Endodermal cell (in vitro differentiated cells): ENCODE measurements around the gene LRRC75B. TPM values are rescaled to one million over a fixed set of nuclear protein-coding genes. Genes with fewer than 3 reads are reported as not detected.

Source experiments
- DNase-seq: peaks from one replicate; pipeline ENCODE4 v3.0.0-alpha.2; 2017
- H3K27ac ChIP-seq: 2 replicates; pipeline ENCODE4 v1.5.1; 2013; ENCODE audit warnings: mild to moderate bottlenecking, low read depth, low read length, moderate library complexity
- H3K27me3 ChIP-seq: 2 replicates; pipeline ENCODE4 v1.6.1; 2013; ENCODE audit warnings: mild to moderate bottlenecking, low read length, moderate library complexity; ENCODE audit not compliant: insufficient read depth, control insufficient read depth, poor library complexity, severe bottlenecking
- H3K36me3 ChIP-seq: 2 replicates; pipeline ENCODE4 v1.7.0; 2013; ENCODE audit warnings: mild to moderate bottlenecking, low read length, moderate library complexity; ENCODE audit not compliant: control insufficient read depth, insufficient read depth
- H3K4me1 ChIP-seq: one replicate; pipeline ENCODE4 v1.7.0; 2013; ENCODE audit warnings: low read length; ENCODE audit not compliant: control insufficient read depth, insufficient read depth
- H3K4me3 ChIP-seq: 2 replicates; pipeline ENCODE4 v1.5.1; 2013; ENCODE audit warnings: mild to moderate bottlenecking, low read length, moderate library complexity
- H3K9ac ChIP-seq: 2 replicates; pipeline ENCODE4 v1.6.1; 2013; ENCODE audit warnings: mild to moderate bottlenecking, low read length, moderate library complexity; ENCODE audit not compliant: poor library complexity, severe bottlenecking; ENCODE audit errors: extremely low read depth
- H3K9me3 ChIP-seq: 2 replicates; pipeline ENCODE4 v1.6.1; 2013; ENCODE audit warnings: mild to moderate bottlenecking, low read length, moderate library complexity; ENCODE audit not compliant: control insufficient read depth
- H3K27ac Mint-ChIP-seq: 2 replicates; pipeline ENCODE4 v1.8.0; 2020; ENCODE audit warnings: mixed read lengths
- H3K27me3 Mint-ChIP-seq: 2 replicates; pipeline ENCODE4 v1.8.0; 2021; ENCODE audit warnings: mild to moderate bottlenecking, mixed read lengths; ENCODE audit not compliant: insufficient read depth
- H3K36me3 Mint-ChIP-seq: 2 replicates; pipeline ENCODE4 v1.8.0; 2020; ENCODE audit warnings: low read depth, mixed read lengths
- H3K4me1 Mint-ChIP-seq: 2 replicates; pipeline ENCODE4 v1.8.0; 2020; ENCODE audit warnings: mixed read lengths
- H3K4me3 Mint-ChIP-seq: 2 replicates; pipeline ENCODE4 v1.8.0; 2020; ENCODE audit warnings: mild to moderate bottlenecking, moderate library complexity, mixed read lengths
- H3K9me3 Mint-ChIP-seq: 2 replicates; pipeline ENCODE4 v1.8.0; 2020; ENCODE audit warnings: mild to moderate bottlenecking, mixed read lengths
- WGBS, 2 experiments: methylation state at CpG; one replicate each; pipeline versions ENCODE4 v1.1.5 to v1.1.7; 2013; ENCODE audit warnings: missing lambda C conversion rate in 2 of 2, mixed read lengths in 1 of 2; ENCODE audit not compliant: insufficient coverage in 1 of 2, insufficient read length in 1 of 2; 5-methylcytosine and 5-hydroxymethylcytosine counted together
- total RNA-seq, 2 donors: library from RNA; stranded (reverse); fragmentation: NEBNext Ultra II Directional in 1 of 2; extraction: Animal tissue kit (Norgen Biotek cat#: 25700) in 1 of 2; gene quantifications; 2 replicates in 1 of 2; 3 replicates in 1 of 2; pipeline ENCODE4 v1.2.1, GENCODE V29; 2021
- TF ChIP-seq, protein P1 (sequence below): fragments of 200-600 bp; sonication (generic); conservative IDR thresholded peaks from 2 replicates; pipeline ENCODE4 v1.5.0; 2021; ENCODE audit warnings: antibody characterized with exemption, mild to moderate bottlenecking

The LRRC75B gene
- total RNA-seq, 2 donors from 2014 or later: 27.4 to 31.2 TPM

DNA sequence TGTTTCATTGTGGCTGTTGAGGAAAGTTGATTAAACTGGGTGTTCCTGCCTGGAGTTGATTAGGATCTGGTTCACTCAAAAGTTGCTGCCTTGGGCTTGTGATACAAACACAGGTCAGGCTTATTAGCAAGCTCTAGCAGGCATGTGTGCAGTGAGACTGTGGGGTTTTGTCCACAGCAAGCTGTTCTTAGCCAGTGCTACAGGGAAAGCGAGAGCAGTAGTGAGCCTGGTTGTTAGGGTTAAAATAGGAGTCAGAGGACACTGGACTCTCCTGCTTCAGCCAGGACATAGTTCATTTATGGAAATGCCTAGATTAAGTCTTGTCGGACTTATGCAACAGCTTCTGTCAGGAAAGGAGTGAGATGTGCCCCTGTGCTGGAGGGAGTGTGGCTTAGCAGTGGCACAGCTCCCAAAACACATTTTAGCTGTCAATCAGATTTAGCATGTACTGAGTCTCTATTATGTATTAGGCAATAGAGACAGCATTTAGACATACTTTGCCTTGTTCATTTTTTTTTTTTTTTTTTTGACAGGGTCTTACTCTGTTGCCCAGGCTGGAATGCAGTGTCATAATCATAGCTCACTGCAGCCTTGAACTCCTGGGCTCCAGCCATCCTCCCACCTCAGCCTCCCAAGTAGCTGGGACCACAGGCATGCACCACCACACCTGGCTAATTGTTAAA, 28.4 kb downstream of the LRRC75B start:
- TF ChIP-seq, protein P1, sequence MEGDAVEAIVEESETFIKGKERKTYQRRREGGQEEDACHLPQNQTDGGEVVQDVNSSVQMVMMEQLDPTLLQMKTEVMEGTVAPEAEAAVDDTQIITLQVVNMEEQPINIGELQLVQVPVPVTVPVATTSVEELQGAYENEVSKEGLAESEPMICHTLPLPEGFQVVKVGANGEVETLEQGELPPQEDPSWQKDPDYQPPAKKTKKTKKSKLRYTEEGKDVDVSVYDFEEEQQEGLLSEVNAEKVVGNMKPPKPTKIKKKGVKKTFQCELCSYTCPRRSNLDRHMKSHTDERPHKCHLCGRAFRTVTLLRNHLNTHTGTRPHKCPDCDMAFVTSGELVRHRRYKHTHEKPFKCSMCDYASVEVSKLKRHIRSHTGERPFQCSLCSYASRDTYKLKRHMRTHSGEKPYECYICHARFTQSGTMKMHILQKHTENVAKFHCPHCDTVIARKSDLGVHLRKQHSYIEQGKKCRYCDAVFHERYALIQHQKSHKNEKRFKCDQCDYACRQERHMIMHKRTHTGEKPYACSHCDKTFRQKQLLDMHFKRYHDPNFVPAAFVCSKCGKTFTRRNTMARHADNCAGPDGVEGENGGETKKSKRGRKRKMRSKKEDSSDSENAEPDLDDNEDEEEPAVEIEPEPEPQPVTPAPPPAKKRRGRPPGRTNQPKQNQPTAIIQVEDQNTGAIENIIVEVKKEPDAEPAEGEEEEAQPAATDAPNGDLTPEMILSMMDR: no peak
- H3K9me3 ChIP-seq: no peaks in the 10 kb centered on the region
- H3K36me3 ChIP-seq: peaks cover 78% of the 10 kb centered on the region
- no peaks in the 10 kb centered on the region for H3K27me3 Mint-ChIP-seq
- H3K4me3 Mint-ChIP-seq: no peak overlapping the region
- WGBS, 2 experiments: 91 to 94% methylated on average over 2 of the region's 2 CpGs
- no peak overlapping the region for H3K9ac ChIP-seq
- no peak for DNase-seq
- H3K4me1 ChIP-seq: no peaks in the 10 kb centered on the region
- no peak overlapping the region for H3K27ac ChIP-seq
- no peaks in the 10 kb centered on the region for H3K4me1 Mint-ChIP-seq
- peak overlapping the region; percentile 18 for H3K27ac Mint-ChIP-seq
- no peak overlapping the region for H3K4me3 ChIP-seq
- peaks cover 47% of the 10 kb centered on the region for H3K36me3 Mint-ChIP-seq
- no peaks in the 10 kb centered on the region for H3K9me3 Mint-ChIP-seq
- H3K27me3 ChIP-seq: no peaks in the 10 kb centered on the region

DNA sequence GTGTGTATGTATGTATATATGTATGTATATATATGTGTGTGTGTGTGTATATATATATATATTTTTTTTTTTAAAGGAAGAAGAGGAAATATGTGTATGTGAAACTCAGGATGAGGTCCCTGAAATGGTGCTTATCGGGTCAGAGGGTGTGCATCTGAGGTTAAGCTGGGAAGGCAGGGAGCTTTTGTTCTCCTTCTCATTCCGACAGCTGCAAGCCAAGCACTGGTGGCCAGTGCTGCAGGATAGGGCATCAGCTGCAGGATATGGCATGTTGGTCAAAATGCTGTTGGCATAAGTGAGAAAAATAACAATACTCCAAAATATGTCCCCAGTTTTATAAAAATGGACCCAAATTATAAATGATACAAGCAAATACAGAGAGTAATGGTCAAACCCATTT, 29.6 kb downstream of the LRRC75B start:
- no peak overlapping the region for H3K27ac ChIP-seq
- 100% methylated on average over 2 of the region's 2 CpGs for WGBS, 2 experiments
- no peaks in the 10 kb centered on the region for H3K9me3 ChIP-seq
- Mint-ChIP-seq H3K4me3 (no peak overlapping the region), H3K9me3 (no peaks in the 10 kb centered on the region), H3K27me3 (no peaks in the 10 kb centered on the region), H3K4me1 (no peaks in the 10 kb centered on the region), H3K27ac (no peak overlapping the region), H3K36me3 (peaks cover 47% of the 10 kb centered on the region)
- no peaks in the 10 kb centered on the region for H3K4me1 ChIP-seq
- H3K36me3 ChIP-seq: peaks cover 83% of the 10 kb centered on the region
- no peak overlapping the region for H3K4me3 ChIP-seq
- H3K27me3 ChIP-seq: no peaks in the 10 kb centered on the region
- TF ChIP-seq, protein P1: no peak
- no peak for DNase-seq
- no peak overlapping the region for H3K9ac ChIP-seq

DNA sequence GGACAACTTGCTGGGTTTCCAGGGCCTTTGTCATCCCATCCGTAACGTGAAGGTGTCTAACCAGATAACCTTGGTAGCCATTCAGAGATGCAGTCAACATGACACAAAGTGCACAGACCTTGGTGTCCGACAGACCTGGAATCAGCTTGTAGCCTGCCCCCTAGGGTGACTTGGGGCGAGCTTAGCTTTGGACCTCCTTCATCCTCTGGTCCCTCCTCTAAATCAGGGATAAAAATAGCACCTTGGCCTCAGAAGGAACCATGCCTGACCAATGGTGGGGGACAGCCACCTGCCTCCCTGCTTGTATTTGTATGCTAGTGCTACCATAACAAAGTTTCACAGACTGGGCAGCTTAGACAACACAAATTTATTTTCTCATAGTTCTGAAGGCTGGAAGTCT, 33.4 kb downstream of the LRRC75B start:
- 83 to 90% methylated on average over 4 of the region's 4 CpGs for WGBS, 2 experiments
- no peak overlapping the region for H3K27ac ChIP-seq

More for the DNA sequence above, 33.4 kb downstream of the LRRC75B start:
- Mint-ChIP-seq H3K9me3 (no peaks in the 10 kb centered on the region), H3K27ac (no peak overlapping the region), H3K36me3 (peaks cover 41% of the 10 kb centered on the region), H3K27me3 (no peaks in the 10 kb centered on the region), H3K4me3 (no peak overlapping the region), H3K4me1 (peaks cover 7% of the 10 kb centered on the region)
- TF ChIP-seq, protein P1: no peak
- Histone ChIP-seq H3K4me1 (peaks cover 3% of the 10 kb centered on the region), H3K9ac (no peak overlapping the region), H3K4me3 (peak overlapping the region; percentile 93), H3K27me3 (no peaks in the 10 kb centered on the region), H3K36me3 (peaks cover 59% of the 10 kb centered on the region), H3K9me3 (no peaks in the 10 kb centered on the region)
- DNase-seq: no peak
